ENCODE measurements around the gene CEACAM3.

CEACAM3 gene

GRCh38 chr19:41847351-41848105 lies 51.1 kb downstream of the CEACAM3 start:
- no peak for DNase-seq

DNA sequence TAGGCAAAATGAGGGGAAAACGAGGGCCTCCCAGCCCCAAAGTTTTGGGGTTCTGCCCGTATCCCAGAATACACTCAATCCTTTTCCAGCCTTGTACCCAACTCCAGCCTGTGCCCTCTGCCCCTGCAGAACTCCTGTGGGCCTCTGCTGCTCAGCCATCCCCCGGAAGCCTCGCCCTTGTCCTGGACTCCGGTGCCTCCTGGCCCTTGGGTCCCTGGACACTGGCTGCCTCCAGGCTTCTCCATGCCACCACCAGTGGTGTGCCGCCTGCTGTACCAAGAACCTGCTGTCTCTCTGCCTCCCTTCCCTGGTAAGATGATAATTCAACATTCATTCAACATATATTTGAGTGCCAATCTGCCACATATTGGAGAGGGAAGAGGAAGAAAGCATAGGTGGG lies 52.3 kb downstream of the CEACAM3 start:
- no peak for DNase-seq

DNA sequence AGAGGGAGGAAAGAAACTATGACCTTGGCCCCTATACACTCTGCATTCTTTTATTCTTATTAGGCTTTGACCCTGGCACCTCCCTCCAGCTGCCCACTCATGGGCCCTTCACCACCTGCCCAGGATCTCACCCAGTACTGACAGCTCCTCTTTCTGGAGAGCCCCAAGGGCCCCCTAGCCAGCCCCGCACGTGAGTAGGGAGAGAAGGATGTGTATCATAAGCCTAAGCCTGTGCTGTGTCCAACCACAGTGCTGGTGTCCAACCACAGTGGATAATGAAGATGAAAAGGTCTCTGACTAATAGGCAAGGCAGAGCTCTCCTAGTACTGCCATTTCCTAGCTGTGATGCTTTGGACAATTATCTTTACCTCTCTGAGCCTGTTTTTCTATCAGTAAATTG lies 52.7 kb downstream of the CEACAM3 start:
- DNase-seq = no peak

GRCh38 chr19:41850381-41850780 lies 54.0 kb downstream of the CEACAM3 start:
- no peak for DNase-seq

DNA sequence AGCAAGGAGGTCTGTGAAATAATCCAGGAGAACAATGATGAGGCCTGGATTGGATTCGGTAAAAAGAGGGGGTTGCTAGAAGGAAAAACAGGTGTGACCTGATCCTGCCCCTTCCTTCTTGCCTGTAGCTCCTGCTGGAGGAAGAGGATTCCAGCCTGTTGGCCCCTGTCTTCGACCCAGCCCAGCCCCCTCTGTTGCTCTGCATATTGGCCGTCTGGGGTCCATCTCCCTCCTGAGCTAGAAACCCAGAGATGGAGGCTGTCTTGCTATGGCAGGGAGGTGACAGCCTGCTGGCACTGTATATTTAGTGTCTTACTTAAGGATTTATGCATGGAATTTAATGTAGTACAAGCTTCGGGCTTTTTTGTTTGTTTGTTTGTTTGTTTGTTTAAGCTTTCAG lies 55.1 kb downstream of the CEACAM3 start:
- no peak for DNase-seq

DNA sequence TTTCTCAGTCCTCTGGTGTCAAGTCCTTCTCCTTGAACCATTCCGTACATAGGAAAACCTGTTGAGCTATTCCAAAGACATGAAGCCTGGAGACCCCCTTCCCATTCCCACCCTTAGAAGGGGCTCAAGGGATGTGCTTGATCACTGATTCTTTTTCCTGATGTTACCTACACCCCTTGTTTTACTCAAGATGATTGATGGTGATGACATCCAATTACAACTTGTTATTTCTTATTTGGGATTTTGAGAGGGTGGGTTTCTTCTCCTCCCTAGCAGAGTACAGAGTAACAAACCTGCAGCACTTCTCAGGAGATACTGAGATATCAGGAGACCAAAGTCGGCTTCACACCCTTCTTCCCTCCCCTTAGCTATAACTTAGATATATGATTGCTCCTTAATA lies 57.0 kb downstream of the CEACAM3 start:
- no peak for DNase-seq

DNA sequence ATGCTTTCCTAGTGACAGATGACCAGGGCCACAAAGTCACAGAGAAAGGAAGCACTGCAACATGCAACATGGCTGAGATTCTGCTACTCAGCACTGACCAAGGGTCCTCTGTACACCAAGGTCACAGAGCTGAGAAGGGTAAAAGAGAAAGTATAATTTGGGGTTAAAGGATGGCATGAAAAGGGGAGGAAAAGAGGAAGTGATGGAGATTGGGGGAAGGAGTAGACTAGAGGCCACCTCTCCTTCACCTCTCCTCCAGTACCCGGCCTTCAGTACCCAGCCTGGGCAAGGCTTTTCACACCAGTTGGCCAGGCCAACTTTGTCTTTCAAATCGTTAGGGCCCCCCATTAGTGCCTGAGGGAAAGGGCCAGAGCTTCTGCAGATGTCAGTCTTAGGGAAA lies 57.4 kb downstream of the CEACAM3 start:
- no peak for DNase-seq

DNA sequence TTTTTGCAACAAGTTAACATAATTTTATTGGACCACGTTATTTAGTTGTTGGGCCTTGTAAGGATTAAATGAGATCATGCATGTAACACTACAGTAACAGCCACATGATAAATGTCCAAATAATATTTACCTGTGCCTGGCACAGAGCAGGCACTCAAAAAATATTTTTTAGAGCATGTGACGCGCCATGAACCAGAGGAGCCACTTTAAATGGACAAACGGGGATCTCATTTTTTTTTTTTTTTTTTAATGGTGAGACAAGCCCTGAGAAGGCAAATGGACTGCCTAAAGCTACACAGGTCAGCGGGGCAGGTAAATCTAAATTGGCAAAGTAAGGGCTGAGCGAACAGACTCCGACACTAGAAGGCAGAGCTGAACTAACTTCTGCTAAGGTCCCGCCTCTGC lies 62.8 kb downstream of the CEACAM3 start:
- DNase-seq = no peak

- peak; percentile 99 to 100 for DNase-seq
Measured at GRCh38 chr19:41859618-41860418, 63.4 kb downstream of the CEACAM3 start, which contains the start of gene RPS19. RPS19 (plus strand) TSS chr19:41860255; CDS start chr19:41860775, 520 bp downstream.

DNA sequence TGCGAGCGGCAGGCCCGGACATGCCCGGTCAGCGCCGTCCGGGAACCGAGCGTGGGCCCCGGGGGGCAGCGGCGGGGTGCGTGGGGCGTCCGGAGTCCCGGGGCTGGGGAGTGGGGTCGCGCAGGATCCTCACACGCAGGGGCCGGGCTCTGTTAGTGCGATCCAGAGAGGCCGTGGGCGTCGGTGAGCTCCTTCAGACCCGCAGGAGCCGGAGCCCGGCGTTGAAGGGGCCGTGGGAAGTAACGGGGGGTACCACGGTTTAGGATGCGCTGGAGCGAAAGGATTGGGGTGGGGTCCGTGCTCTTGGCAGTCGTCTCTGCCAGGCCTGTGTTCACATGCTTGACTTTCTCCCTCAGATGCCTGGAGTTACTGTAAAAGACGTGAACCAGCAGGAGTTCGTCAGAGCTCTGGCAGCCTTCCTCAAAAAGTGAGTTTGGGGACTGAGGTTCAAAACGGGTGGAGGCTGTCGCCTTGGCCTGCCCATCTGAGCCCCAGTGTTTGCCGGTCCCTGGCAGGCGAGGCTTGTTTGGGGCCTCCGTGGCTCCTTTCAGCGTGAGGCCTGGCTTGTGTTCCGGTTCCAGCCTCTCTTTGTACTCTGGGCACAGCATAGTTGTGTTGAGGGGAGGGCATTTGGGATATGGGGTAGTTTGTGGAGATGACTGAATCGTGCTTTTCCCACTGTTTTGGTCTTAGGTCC lies 64.2 kb downstream of the CEACAM3 start:
- DNase-seq = peak in 1 of 2 experiments; percentile 55
